Neural progenitor cell (in vitro differentiated cells): Measurements from ENCODE around the gene KCP.
A peak's percentile ranks its signal among the peaks of the same experiment; 100 is the strongest.

ENCODE experiments used
- CTCF ChIP-seq: fragments of 200-600 bp; sonication (generic); IDR thresholded peaks from 2 replicates; pipeline ENCODE4 v1.5.1; 2017; ENCODE audit warnings: antibody characterized with exemption, mild to moderate bottlenecking
- EZH2phosphoT487 ChIP-seq: fragments of 200-600 bp; sonication (generic); IDR thresholded peaks from 2 replicates; pipeline ENCODE4 v1.6.1; 2017; ENCODE audit warnings: antibody characterized with exemption

GRCh38 chr7:128860158-128861073, 50.1 kb downstream of the KCP start:
- TF ChIP-seq EZH2phosphoT487 (no peak), CTCF (peak; percentile 27)
